ENCODE measurements around the gene TMEM53. TPM values are rescaled to one million over a fixed set of nuclear protein-coding genes. Genes with fewer than 3 reads are reported as not detected.
"Not testable (repeated sequence)": the region's sequence is repeated elsewhere in the genome, so short reads cannot be mapped to it uniquely, and the experiment has no call there.

Gene TMEM53
- total RNA-seq, 1 experiment from 2014 or later, result 3.3 TPM

- no peaks in the 10 kb centered on the region for H3K4me1 ChIP-seq (ENCODE audit: insufficient read depth, low read length, poor library complexity, severe bottlenecking)
- TF ChIP-seq CTCF (conservative IDR thresholded peaks at IDR 0.05; ENCODE audit: low read depth, low read length), result no peak
- no peak for TF ChIP-seq EZH2 (IDR thresholded peaks at IDR 0.05; ENCODE audit: borderline replicate concordance, low read depth, low read length, poor library complexity, severe bottlenecking)
- no TSS peak for BruUV-seq (replicated peaks)
- ChIA-PET POLR2A (ENCODE audit: low non-redundant PET) (no interaction called here), CTCF (interaction anchor here (0.6 kb wide), 1 partner anchor 14 kb away, joined by 4 read pairs; no protein-coding TSS in a partner anchor)
- H3K27ac ChIP-seq (ENCODE audit: low read depth, low read length, poor library complexity, severe bottlenecking), result no peak overlapping the region
- intact Hi-C loops (cut with micrococcal nuclease; ENCODE audit: unreplicated experiment), result no loop called here
- no peak overlapping the region for H3K4me3 ChIP-seq (ENCODE audit: low read depth, low read length, poor library complexity, severe bottlenecking)
- no peaks in the 10 kb centered on the region for H3K27me3 ChIP-seq (replicated peaks; ENCODE audit: insufficient read depth, low read depth, low read length, poor library complexity)
- no peaks in the 10 kb centered on the region for H3K36me3 ChIP-seq (ENCODE audit: insufficient read depth, low read length, poor library complexity, severe bottlenecking)
- no peaks in the 10 kb centered on the region for H3K9me3 ChIP-seq (ENCODE audit: low read depth, low read length, poor library complexity, severe bottlenecking)
- no peak for DNase-seq (ENCODE audit: low spot score)
Observed at GRCh38 chr1:44701141-44701573, 26.9 kb upstream of the TMEM53 start.

- intact Hi-C loops (cut with micrococcal nuclease; ENCODE audit: unreplicated experiment), result no loop called here
- Histone ChIP-seq H3K27me3 (replicated peaks; ENCODE audit: insufficient read depth, low read depth, low read length, poor library complexity) (no peaks in the 10 kb centered on the region), H3K4me1 (ENCODE audit: insufficient read depth, low read length, poor library complexity, severe bottlenecking) (no peaks in the 10 kb centered on the region), H3K27ac (ENCODE audit: low read depth, low read length, poor library complexity, severe bottlenecking) (no peak overlapping the region), H3K4me3 (ENCODE audit: low read depth, low read length, poor library complexity, severe bottlenecking) (no peak overlapping the region), H3K9me3 (ENCODE audit: low read depth, low read length, poor library complexity, severe bottlenecking) (no peaks in the 10 kb centered on the region), H3K36me3 (ENCODE audit: insufficient read depth, low read length, poor library complexity, severe bottlenecking) (no peaks in the 10 kb centered on the region)
- no peak for TF ChIP-seq EZH2 (IDR thresholded peaks at IDR 0.05; ENCODE audit: borderline replicate concordance, low read depth, low read length, poor library complexity, severe bottlenecking)
- TF ChIP-seq CTCF (conservative IDR thresholded peaks at IDR 0.05; ENCODE audit: low read depth, low read length), result no peak
- DNase-seq (ENCODE audit: low spot score), result no peak
- CTCF ChIA-PET, result interaction anchor here (0.6 kb wide), 1 partner anchor 14 kb away, joined by 4 read pairs; no protein-coding TSS in a partner anchor
- POLR2A ChIA-PET (ENCODE audit: low non-redundant PET), result no interaction called here
- no TSS peak for BruUV-seq (replicated peaks)
Observed at GRCh38 chr1:44700573-44700972, 26.3 kb upstream of the TMEM53 start.

DNA sequence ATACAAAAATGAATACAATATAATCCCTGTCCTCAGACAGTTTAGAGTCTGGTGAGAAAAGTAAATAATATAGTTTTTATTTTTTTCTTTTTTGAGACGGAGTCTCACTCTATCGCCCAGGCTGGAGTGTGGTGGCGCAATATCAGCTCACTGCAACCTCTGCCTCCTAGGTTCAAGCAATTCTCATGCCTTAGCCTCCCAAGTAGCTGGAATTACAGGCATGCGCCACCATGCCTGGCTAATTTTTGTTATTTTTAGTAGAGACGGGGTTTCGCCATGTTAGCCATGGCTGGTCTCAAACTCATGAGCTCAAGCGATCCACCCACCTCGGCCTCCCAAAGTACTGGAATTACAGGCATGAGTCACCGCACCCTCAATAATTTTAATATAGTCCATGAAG, 25.1 kb upstream of the TMEM53 start:
- DNase-seq (ENCODE audit: low spot score); H3K27me3 ChIP-seq (replicated peaks; ENCODE audit: insufficient read depth, low read depth, low read length, poor library complexity); H3K4me3 ChIP-seq (ENCODE audit: low read depth, low read length, poor library complexity, severe bottlenecking); H3K27ac ChIP-seq (ENCODE audit: low read depth, low read length, poor library complexity, severe bottlenecking); CTCF ChIA-PET; BruUV-seq (replicated peaks); H3K36me3 ChIP-seq (ENCODE audit: insufficient read depth, low read length, poor library complexity, severe bottlenecking); H3K4me1 ChIP-seq (ENCODE audit: insufficient read depth, low read length, poor library complexity, severe bottlenecking); POLR2A ChIA-PET (ENCODE audit: low non-redundant PET); intact Hi-C loops (cut with micrococcal nuclease; ENCODE audit: unreplicated experiment); H3K9me3 ChIP-seq (ENCODE audit: low read depth, low read length, poor library complexity, severe bottlenecking): not testable (repeated sequence)

- Histone ChIP-seq H3K9me3 (ENCODE audit: low read depth, low read length, poor library complexity, severe bottlenecking) (no peaks in the 10 kb centered on the region), H3K4me1 (ENCODE audit: insufficient read depth, low read length, poor library complexity, severe bottlenecking) (no peaks in the 10 kb centered on the region), H3K4me3 (ENCODE audit: low read depth, low read length, poor library complexity, severe bottlenecking) (no peak overlapping the region), H3K27me3 (replicated peaks; ENCODE audit: insufficient read depth, low read depth, low read length, poor library complexity) (no peaks in the 10 kb centered on the region), H3K27ac (ENCODE audit: low read depth, low read length, poor library complexity, severe bottlenecking) (no peak overlapping the region), H3K36me3 (ENCODE audit: insufficient read depth, low read length, poor library complexity, severe bottlenecking) (no peaks in the 10 kb centered on the region)
- no TSS peak for BruUV-seq (replicated peaks)
- no peak for DNase-seq (ENCODE audit: low spot score)
- TF ChIP-seq EZH2 (IDR thresholded peaks at IDR 0.05; ENCODE audit: borderline replicate concordance, low read depth, low read length, poor library complexity, severe bottlenecking) (no peak), CTCF (conservative IDR thresholded peaks at IDR 0.05; ENCODE audit: low read depth, low read length) (no peak)
- ChIA-PET CTCF (no interaction called here), POLR2A (ENCODE audit: low non-redundant PET) (no interaction called here)
- intact Hi-C loops (cut with micrococcal nuclease; ENCODE audit: unreplicated experiment), result no loop called here
Observed at GRCh38 chr1:44698138-44698537, 23.9 kb upstream of the TMEM53 start.
